Fibroblast of lung (primary cell): ENCODE results near the gene MYH2.

Source experiments
- CTCF ChIP-seq, 2 donors: IDR thresholded peaks in 1 of 2; conservative IDR thresholded peaks in 1 of 2; 1 replicate in 1 of 2; 2 replicates in 1 of 2; pipeline ENCODE4 v1.5.1; 2011 to 2012; ENCODE audit warnings: low read length in 2 of 2, control low read depth in 1 of 2, inconsistent platforms in 1 of 2, low read depth in 1 of 2, mild to moderate bottlenecking in 1 of 2
- EZH2 ChIP-seq: IDR thresholded peaks from 2 replicates; pipeline ENCODE4 v1.5.1; 2012; ENCODE audit warnings: low read length, control low read depth, mild to moderate bottlenecking; ENCODE audit errors: missing control alignments

GRCh38 chr17:10549096-10549842 lies at the start of gene MYH2:
- TF ChIP-seq CTCF (conservative IDR thresholded peaks at IDR 0.05 in 1 of 2, IDR thresholded peaks at IDR 0.05 in 1 of 2; ENCODE audit: low read depth in 1 of 2, low read length in 2 of 2) (no peak), EZH2 (no peak)
